HEK293 (cell line): ENCODE measurements around the gene RTN1.
A peak's percentile ranks its signal among the peaks of the same experiment; 100 is the strongest.

Experiments used
- ELK4 ChIP-seq: IDR thresholded peaks from 2 replicates; pipeline ENCODE4 v1.6.1; 2011; ENCODE audit warnings: mild to moderate bottlenecking, low read depth, low read length, borderline replicate concordance
- KLF8 ChIP-seq: fragments of 450-650 bp; formaldehyde crosslinking; IDR thresholded peaks from 2 replicates; pipeline ENCODE4 v1.5.1; 2016; ENCODE audit warnings: missing biosample characterization, missing genetic modification characterization
- OVOL3 ChIP-seq: fragments of 450-650 bp; formaldehyde crosslinking; IDR thresholded peaks from 2 replicates; pipeline ENCODE4 v1.5.1; 2016; ENCODE audit warnings: missing biosample characterization, missing genetic modification characterization
- PBX3 ChIP-seq: sonication (generic); formaldehyde crosslinking; IDR thresholded peaks from 2 replicates; pipeline ENCODE4 v1.8.1; 2022; ENCODE audit warnings: mild to moderate bottlenecking, moderate library complexity, missing genetic modification reagents
- PRDM10 ChIP-seq: fragments of 450-650 bp; formaldehyde crosslinking; IDR thresholded peaks from 2 replicates; pipeline ENCODE4 v1.5.1; 2016; ENCODE audit warnings: missing biosample characterization, missing genetic modification characterization
- REPIN1 ChIP-seq: fragments of 450-650 bp; formaldehyde crosslinking; IDR thresholded peaks from 2 replicates; pipeline ENCODE4 v1.5.1; 2017; ENCODE audit warnings: missing biosample characterization, missing genetic modification characterization, low read depth
- SALL2 ChIP-seq: fragments of 450-650 bp; formaldehyde crosslinking; IDR thresholded peaks from 2 replicates; pipeline ENCODE4 v1.5.0; 2017; ENCODE audit warnings: missing biosample characterization, mild to moderate bottlenecking, missing genetic modification characterization, borderline replicate concordance
- SP7 ChIP-seq: fragments of 450-650 bp; formaldehyde crosslinking; IDR thresholded peaks from 2 replicates; pipeline ENCODE4 v1.5.1; 2016; ENCODE audit warnings: missing biosample characterization, missing genetic modification characterization
- ZNF121 ChIP-seq: fragments of 450-650 bp; formaldehyde crosslinking; IDR thresholded peaks from 2 replicates; pipeline ENCODE4 v1.5.1; 2016; ENCODE audit warnings: missing biosample characterization, missing genetic modification characterization
- ZNF133 ChIP-seq: fragments of 450-650 bp; formaldehyde crosslinking; IDR thresholded peaks from 2 replicates; pipeline ENCODE4 v1.5.1; 2016; ENCODE audit warnings: missing biosample characterization, missing genetic modification characterization
- ZNF16 ChIP-seq: fragments of 450-650 bp; formaldehyde crosslinking; IDR thresholded peaks from 2 replicates; pipeline ENCODE4 v1.5.1; 2016; ENCODE audit warnings: low read depth, missing biosample characterization, missing genetic modification characterization
- ZNF169 ChIP-seq: fragments of 450-650 bp; formaldehyde crosslinking; IDR thresholded peaks from 2 replicates; pipeline ENCODE4 v1.5.1; 2016; ENCODE audit warnings: missing biosample characterization, missing genetic modification characterization
- ZNF19 ChIP-seq: fragments of 450-650 bp; formaldehyde crosslinking; IDR thresholded peaks from 2 replicates; pipeline ENCODE4; 2016; ENCODE audit warnings: missing biosample characterization, missing genetic modification characterization, low read depth
- ZNF202 ChIP-seq: fragments of 450-650 bp; formaldehyde crosslinking; IDR thresholded peaks from 2 replicates; pipeline ENCODE4 v1.5.1; 2016; ENCODE audit warnings: missing biosample characterization, missing genetic modification characterization, borderline replicate concordance
- ZNF23 ChIP-seq: fragments of 450-650 bp; formaldehyde crosslinking; IDR thresholded peaks from 2 replicates; pipeline ENCODE4 v1.5.1; 2016; ENCODE audit warnings: missing biosample characterization, missing genetic modification characterization, borderline replicate concordance
- ZNF398 ChIP-seq: fragments of 450-650 bp; formaldehyde crosslinking; IDR thresholded peaks from 2 replicates; pipeline ENCODE4 v1.5.1; 2017; ENCODE audit warnings: missing biosample characterization, missing genetic modification characterization
- ZNF776 ChIP-seq: fragments of 450-650 bp; formaldehyde crosslinking; IDR thresholded peaks from 2 replicates; pipeline ENCODE4 v1.5.0; 2017; ENCODE audit warnings: missing biosample characterization, missing genetic modification characterization, borderline replicate concordance
- ZNF791 ChIP-seq: fragments of 450-650 bp; formaldehyde crosslinking; IDR thresholded peaks from 2 replicates; pipeline ENCODE4 v1.5.1; 2016; ENCODE audit warnings: missing biosample characterization, missing genetic modification characterization
- TF ChIP-seq, protein P1 (sequence below): fragments of 450-650 bp; formaldehyde crosslinking; IDR thresholded peaks from 2 replicates; pipeline ENCODE4 v1.5.1; 2017; ENCODE audit warnings: missing biosample characterization, missing genetic modification characterization
- TF ChIP-seq, protein P2 (sequence below): fragments of 450-650 bp; formaldehyde crosslinking; IDR thresholded peaks from 2 replicates; pipeline ENCODE4 v1.5.1; 2016; ENCODE audit warnings: missing biosample characterization, missing genetic modification characterization, low read depth
- TF ChIP-seq, protein P3 (sequence below): fragments of 450-650 bp; formaldehyde crosslinking; IDR thresholded peaks from 2 replicates; pipeline ENCODE4 v1.5.1; 2016; ENCODE audit warnings: missing biosample characterization, missing genetic modification characterization
- TF ChIP-seq, protein P4 (sequence below): fragments of 450-650 bp; formaldehyde crosslinking; IDR thresholded peaks from 2 replicates; pipeline ENCODE4 v1.5.1; 2017; ENCODE audit warnings: missing biosample characterization, missing genetic modification characterization

RTN1 gene

GRCh38 chr14:59576332-59577294 lies 294.0 kb downstream of the RTN1 start, which contains the start of gene CCDC175 (continued):
- TF ChIP-seq ZNF398 (tag by site-specific recombination): no peak
- TF ChIP-seq, protein P1, sequence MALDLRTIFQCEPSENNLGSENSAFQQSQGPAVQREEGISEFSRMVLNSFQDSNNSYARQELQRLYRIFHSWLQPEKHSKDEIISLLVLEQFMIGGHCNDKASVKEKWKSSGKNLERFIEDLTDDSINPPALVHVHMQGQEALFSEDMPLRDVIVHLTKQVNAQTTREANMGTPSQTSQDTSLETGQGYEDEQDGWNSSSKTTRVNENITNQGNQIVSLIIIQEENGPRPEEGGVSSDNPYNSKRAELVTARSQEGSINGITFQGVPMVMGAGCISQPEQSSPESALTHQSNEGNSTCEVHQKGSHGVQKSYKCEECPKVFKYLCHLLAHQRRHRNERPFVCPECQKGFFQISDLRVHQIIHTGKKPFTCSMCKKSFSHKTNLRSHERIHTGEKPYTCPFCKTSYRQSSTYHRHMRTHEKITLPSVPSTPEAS (tag by site-specific recombination): no peak
- TF ChIP-seq, protein P2, sequence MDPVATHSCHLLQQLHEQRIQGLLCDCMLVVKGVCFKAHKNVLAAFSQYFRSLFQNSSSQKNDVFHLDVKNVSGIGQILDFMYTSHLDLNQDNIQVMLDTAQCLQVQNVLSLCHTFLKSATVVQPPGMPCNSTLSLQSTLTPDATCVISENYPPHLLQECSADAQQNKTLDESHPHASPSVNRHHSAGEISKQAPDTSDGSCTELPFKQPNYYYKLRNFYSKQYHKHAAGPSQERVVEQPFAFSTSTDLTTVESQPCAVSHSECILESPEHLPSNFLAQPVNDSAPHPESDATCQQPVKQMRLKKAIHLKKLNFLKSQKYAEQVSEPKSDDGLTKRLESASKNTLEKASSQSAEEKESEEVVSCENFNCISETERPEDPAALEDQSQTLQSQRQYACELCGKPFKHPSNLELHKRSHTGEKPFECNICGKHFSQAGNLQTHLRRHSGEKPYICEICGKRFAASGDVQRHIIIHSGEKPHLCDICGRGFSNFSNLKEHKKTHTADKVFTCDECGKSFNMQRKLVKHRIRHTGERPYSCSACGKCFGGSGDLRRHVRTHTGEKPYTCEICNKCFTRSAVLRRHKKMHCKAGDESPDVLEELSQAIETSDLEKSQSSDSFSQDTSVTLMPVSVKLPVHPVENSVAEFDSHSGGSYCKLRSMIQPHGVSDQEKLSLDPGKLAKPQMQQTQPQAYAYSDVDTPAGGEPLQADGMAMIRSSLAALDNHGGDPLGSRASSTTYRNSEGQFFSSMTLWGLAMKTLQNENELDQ (tag by site-specific recombination): no peak
- TF ChIP-seq ZNF133 (tag by site-specific recombination): no peak
- no peak for TF ChIP-seq ZNF16 (tag by site-specific recombination)
- 0 out of 2 replicates have a peak, but pooled peaks have one; percentile 21 for TF ChIP-seq PBX3 (CRISPR knock-in tag)
- no peak for TF ChIP-seq ZNF19 (tag by site-specific recombination)
- no peak for TF ChIP-seq ZNF23 (tag by site-specific recombination)
- TF ChIP-seq ZNF121: no peak
- TF ChIP-seq OVOL3 (tag by site-specific recombination): no peak
- TF ChIP-seq, protein P3, sequence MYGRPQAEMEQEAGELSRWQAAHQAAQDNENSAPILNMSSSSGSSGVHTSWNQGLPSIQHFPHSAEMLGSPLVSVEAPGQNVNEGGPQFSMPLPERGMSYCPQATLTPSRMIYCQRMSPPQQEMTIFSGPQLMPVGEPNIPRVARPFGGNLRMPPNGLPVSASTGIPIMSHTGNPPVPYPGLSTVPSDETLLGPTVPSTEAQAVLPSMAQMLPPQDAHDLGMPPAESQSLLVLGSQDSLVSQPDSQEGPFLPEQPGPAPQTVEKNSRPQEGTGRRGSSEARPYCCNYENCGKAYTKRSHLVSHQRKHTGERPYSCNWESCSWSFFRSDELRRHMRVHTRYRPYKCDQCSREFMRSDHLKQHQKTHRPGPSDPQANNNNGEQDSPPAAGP (tag by site-specific recombination): no peak
- TF ChIP-seq KLF8 (tag by site-specific recombination): 0 out of 2 replicates have a peak, but pooled peaks have one; percentile 23
- no peak for TF ChIP-seq ZNF776
- TF ChIP-seq ZNF169: no peak
- TF ChIP-seq ZNF791 (tag by site-specific recombination): no peak
- TF ChIP-seq ELK4: no peak
- no peak for TF ChIP-seq REPIN1
- TF ChIP-seq SP7: peak; percentile 45; the same call in 1 of the 2 replicates
- TF ChIP-seq ZNF202 (tag by site-specific recombination): no peak
- peak; percentile 60 for TF ChIP-seq PRDM10 (tag by site-specific recombination)
- no peak for TF ChIP-seq SALL2
- TF ChIP-seq, protein P4, sequence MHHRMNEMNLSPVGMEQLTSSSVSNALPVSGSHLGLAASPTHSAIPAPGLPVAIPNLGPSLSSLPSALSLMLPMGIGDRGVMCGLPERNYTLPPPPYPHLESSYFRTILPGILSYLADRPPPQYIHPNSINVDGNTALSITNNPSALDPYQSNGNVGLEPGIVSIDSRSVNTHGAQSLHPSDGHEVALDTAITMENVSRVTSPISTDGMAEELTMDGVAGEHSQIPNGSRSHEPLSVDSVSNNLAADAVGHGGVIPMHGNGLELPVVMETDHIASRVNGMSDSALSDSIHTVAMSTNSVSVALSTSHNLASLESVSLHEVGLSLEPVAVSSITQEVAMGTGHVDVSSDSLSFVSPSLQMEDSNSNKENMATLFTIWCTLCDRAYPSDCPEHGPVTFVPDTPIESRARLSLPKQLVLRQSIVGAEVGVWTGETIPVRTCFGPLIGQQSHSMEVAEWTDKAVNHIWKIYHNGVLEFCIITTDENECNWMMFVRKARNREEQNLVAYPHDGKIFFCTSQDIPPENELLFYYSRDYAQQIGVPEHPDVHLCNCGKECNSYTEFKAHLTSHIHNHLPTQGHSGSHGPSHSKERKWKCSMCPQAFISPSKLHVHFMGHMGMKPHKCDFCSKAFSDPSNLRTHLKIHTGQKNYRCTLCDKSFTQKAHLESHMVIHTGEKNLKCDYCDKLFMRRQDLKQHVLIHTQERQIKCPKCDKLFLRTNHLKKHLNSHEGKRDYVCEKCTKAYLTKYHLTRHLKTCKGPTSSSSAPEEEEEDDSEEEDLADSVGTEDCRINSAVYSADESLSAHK (tag by site-specific recombination): no peak
